Testis (tissue), 2 donors: ENCODE results near the gene PERM1.

ENCODE experiments used
- POLR2A ChIP-seq: fragments of 450-650 bp; IDR thresholded peaks from one replicate; pipeline ENCODE4 v1.6.1; 2017; ENCODE audit warnings: antibody characterized with exemption, mild to moderate bottlenecking, moderate library complexity
- TF ChIP-seq, protein P1 (sequence below), 3 experiments: fragments of 450-650 bp in 2 of 3; fragments of 200-600 bp in 1 of 3; sonication (generic) in 1 of 3; IDR thresholded peaks; one replicate each; pipeline ENCODE4 v1.5.1; 2016 to 2019; ENCODE audit warnings: antibody characterized with exemption in 3 of 3, mild to moderate bottlenecking in 2 of 3, moderate library complexity in 1 of 3

DNA sequence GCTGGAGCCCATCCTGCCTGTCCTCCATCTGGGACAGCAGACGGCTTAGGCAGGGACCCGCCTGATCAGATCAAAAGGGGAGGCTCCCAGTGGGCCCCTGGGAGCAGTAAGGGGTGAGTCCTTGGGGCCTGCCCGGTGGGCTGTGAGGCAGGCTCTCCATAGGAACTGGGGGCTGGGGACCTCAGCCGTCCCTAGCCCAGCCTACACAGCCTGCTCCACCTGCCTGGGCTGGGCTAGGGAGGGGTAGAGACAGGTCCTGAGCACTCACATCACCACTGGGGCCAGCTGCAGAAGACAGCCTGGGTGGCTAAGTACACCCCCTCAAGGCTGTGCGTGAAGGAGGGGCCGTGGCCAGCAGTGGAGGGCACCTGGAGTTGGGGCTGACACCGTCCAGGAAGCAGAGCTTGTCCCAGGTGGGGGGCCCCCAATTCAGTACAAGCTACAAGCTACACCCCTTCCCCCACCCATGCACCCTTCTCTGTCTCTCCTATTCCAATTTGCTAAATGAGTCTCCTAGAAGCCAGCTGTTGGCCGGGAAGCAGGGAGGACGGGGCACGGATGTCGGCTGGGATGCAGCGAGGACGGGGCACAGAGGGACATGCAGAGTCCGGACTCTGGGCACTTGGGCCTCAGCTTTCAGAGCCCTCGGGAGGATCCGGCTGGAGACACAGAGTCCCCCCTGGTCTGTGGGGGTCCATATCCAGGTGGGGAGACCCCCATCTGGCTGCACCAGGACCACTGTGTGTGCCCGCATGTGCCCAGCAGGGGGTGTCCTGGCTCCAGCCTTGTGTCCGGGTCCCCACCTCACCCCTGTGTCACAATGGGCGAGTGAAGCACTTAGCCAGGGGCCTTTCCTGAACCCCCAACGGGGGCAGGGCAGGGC is 33.1 kb upstream of the PERM1 start:
- no peak for TF ChIP-seq POLR2A
- TF ChIP-seq, protein P1, sequence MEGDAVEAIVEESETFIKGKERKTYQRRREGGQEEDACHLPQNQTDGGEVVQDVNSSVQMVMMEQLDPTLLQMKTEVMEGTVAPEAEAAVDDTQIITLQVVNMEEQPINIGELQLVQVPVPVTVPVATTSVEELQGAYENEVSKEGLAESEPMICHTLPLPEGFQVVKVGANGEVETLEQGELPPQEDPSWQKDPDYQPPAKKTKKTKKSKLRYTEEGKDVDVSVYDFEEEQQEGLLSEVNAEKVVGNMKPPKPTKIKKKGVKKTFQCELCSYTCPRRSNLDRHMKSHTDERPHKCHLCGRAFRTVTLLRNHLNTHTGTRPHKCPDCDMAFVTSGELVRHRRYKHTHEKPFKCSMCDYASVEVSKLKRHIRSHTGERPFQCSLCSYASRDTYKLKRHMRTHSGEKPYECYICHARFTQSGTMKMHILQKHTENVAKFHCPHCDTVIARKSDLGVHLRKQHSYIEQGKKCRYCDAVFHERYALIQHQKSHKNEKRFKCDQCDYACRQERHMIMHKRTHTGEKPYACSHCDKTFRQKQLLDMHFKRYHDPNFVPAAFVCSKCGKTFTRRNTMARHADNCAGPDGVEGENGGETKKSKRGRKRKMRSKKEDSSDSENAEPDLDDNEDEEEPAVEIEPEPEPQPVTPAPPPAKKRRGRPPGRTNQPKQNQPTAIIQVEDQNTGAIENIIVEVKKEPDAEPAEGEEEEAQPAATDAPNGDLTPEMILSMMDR (IDR thresholded peaks at IDR 0.05): no peak
